SH-SY5Y (cell line): Measurements from ENCODE around the gene SEL1L2.

ENCODE experiments used
- GATA2 ChIP-seq: IDR thresholded peaks from 2 replicates; pipeline ENCODE4 v1.6.1; 2011; ENCODE audit warnings: mild to moderate bottlenecking, low read depth, low read length
- GATA3 ChIP-seq: IDR thresholded peaks from 2 replicates; pipeline ENCODE4 v1.6.1; 2011; ENCODE audit warnings: low read depth, mild to moderate bottlenecking, low read length, moderate library complexity

- TF ChIP-seq GATA2 (no peak), GATA3 (no peak)
Observed at GRCh38 chr20:13809855-13810254, 180.6 kb downstream of the SEL1L2 start.
